ENCODE measurements around the gene ALG6.

The ALG6 gene

GRCh38 chr1:63367215-63368103, at the start of gene ALG6:
Gene ALG6, plus strand, starts transcription at chr1:63367627. Its CDS starts 3,351 bp downstream, at chr1:63370978.
- peak; percentile 91 for DNase-seq

GRCh38 chr1:63317817-63318152, 49.6 kb upstream of the ALG6 start:
- no peak for DNase-seq

- DNase-seq: no peak
Measured at GRCh38 chr1:63318201-63318979, 49.0 kb upstream of the ALG6 start.

- no peak for DNase-seq
Measured at GRCh38 chr1:63319046-63320021, 48.1 kb upstream of the ALG6 start.

- no peak for DNase-seq
Measured at GRCh38 chr1:63320022-63320721, 47.3 kb upstream of the ALG6 start.

GRCh38 chr1:63321066-63321784, 46.2 kb upstream of the ALG6 start:
- DNase-seq: no peak

GRCh38 chr1:63321785-63322113, 45.7 kb upstream of the ALG6 start:
- no peak for DNase-seq

GRCh38 chr1:63322114-63322943, 45.1 kb upstream of the ALG6 start, which contains the start of gene FOXD3:
Gene FOXD3, plus strand, starts transcription at chr1:63322567. Its CDS starts 492 bp downstream, at chr1:63323059.
- peak; percentile 21 for DNase-seq

- DNase-seq: peak; percentile 23
Measured at GRCh38 chr1:63322944-63323864, 44.2 kb upstream of the ALG6 start.

- no peak for DNase-seq
Measured at GRCh38 chr1:63323865-63324778, 43.3 kb upstream of the ALG6 start.

GRCh38 chr1:63324779-63325119, 42.7 kb upstream of the ALG6 start:
- DNase-seq: no peak

GRCh38 chr1:63325279-63325985, 42.0 kb upstream of the ALG6 start:
- DNase-seq: no peak

- no peak for DNase-seq
Measured at GRCh38 chr1:63326106-63326472, 41.3 kb upstream of the ALG6 start.

GRCh38 chr1:63326473-63327380, 40.7 kb upstream of the ALG6 start:
- no peak for DNase-seq

GRCh38 chr1:63327417-63328054, 39.9 kb upstream of the ALG6 start:
- DNase-seq: no peak

GRCh38 chr1:63328122-63328521, 39.3 kb upstream of the ALG6 start:
- no peak for DNase-seq
